Coronary artery (tissue), 2 donors: ENCODE results near the gene GPC6.
A peak's percentile ranks its signal among the peaks of the same experiment; 100 is the strongest.

Experiments used
- DNase-seq: peaks from one replicate; pipeline ENCODE4 v3.0.0-alpha.2; 2017; ENCODE audit warnings: low spot score
- H3K27ac ChIP-seq, 2 donors: fragments of 200-600 bp; sonication (generic); one replicate each; pipeline ENCODE4 v1.5.1; 2016 to 2019
- H3K4me3 ChIP-seq: fragments of 200-600 bp; sonication (generic); 2 replicates; pipeline ENCODE4 v1.5.1; 2016; ENCODE audit warnings: mild to moderate bottlenecking, moderate library complexity
- CTCF ChIP-seq: fragments of 200-600 bp; sonication (generic); IDR thresholded peaks from one replicate; pipeline ENCODE4 v1.5.1; 2019; ENCODE audit warnings: antibody characterized with exemption

Gene GPC6

GRCh38 chr13:93727211-93728141 is 500.9 kb downstream of the GPC6 start:
- H3K27ac ChIP-seq: no peak overlapping the region
- no peak for TF ChIP-seq CTCF
- DNase-seq: no peak
- no peak overlapping the region for H3K4me3 ChIP-seq

- TF ChIP-seq CTCF: no peak
- Histone ChIP-seq H3K4me3 (no peak overlapping the region), H3K27ac (no peak overlapping the region)
- no peak for DNase-seq
Measured at GRCh38 chr13:93729383-93729782, 502.8 kb downstream of the GPC6 start.

GRCh38 chr13:93730780-93731179 is 504.2 kb downstream of the GPC6 start:
- DNase-seq: no peak
- TF ChIP-seq CTCF: no peak
- Histone ChIP-seq H3K4me3 (peak overlapping the region; percentile 43), H3K27ac (peak overlapping the region in 1 of 2 donors; percentile 65)

- no peak for DNase-seq
- Histone ChIP-seq H3K27ac (no peak overlapping the region), H3K4me3 (no peak overlapping the region)
- no peak for TF ChIP-seq CTCF
Measured at GRCh38 chr13:93732186-93732585, 505.6 kb downstream of the GPC6 start.

- no peak overlapping the region for H3K27ac ChIP-seq
- DNase-seq: no peak
- TF ChIP-seq CTCF: no peak
Measured at GRCh38 chr13:93736081-93736480, 509.5 kb downstream of the GPC6 start.

GRCh38 chr13:93736909-93737308 is 510.3 kb downstream of the GPC6 start:
- Histone ChIP-seq H3K27ac (no peak overlapping the region), H3K4me3 (no peak overlapping the region)
- TF ChIP-seq CTCF: no peak
- DNase-seq: no peak

More at GRCh38 chr13:93736081-93736480, 509.5 kb downstream of the GPC6 start:
- no peak overlapping the region for H3K4me3 ChIP-seq

- TF ChIP-seq CTCF: no peak
- no peak for DNase-seq
- Histone ChIP-seq H3K4me3 (no peak overlapping the region), H3K27ac (peak overlapping the region in 1 of 2 donors; percentile 57)
Measured at GRCh38 chr13:93740334-93740733, 513.7 kb downstream of the GPC6 start.
